Epithelial cell of esophagus (primary cell): ENCODE results near the gene ANXA8.
"Not testable (repeated sequence)": the region's sequence is repeated elsewhere in the genome, so short reads cannot be mapped to it uniquely, and the experiment has no call there.

Source experiments
- DNase-seq: peaks from one replicate; pipeline ENCODE4 v3.0.0; 2010; ENCODE audit warnings: low read depth
- H3K4me3 ChIP-seq: 2 replicates; pipeline ENCODE4 v1.5.1; 2011; ENCODE audit warnings: mild to moderate bottlenecking, low read length, control low read depth
- CTCF ChIP-seq: IDR thresholded peaks from 2 replicates; pipeline ENCODE4 v1.5.1; 2011; ENCODE audit warnings: low read depth, mild to moderate bottlenecking, low read length, control low read depth, inconsistent platforms; ENCODE audit not compliant: insufficient read depth; ENCODE audit errors: missing control alignments

ANXA8 gene

DNA sequence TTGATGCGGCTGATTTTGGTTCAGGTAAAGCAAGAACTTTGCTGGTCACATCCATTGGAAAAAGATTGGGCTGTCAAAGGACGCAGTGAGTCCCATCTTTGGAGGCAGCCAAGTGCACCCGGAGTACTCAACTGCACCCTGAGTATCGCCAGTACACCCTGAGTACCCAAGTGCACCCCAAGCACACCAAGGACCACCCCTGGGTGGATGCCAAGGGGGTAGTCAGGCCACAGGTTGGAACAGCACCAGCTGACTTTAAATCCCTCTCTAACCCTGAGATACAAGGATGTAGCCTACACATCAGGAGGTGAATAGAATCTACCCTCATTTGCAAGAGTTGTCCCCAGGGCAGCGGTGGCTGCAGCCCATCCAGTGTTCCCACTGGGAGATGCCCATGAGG, 16.5 kb downstream of the ANXA8 start:
- not testable (repeated sequence) for DNase-seq, H3K4me3 ChIP-seq

- DNase-seq, H3K4me3 ChIP-seq: not testable (repeated sequence)
Measured at GRCh38 chr10:47465216-47465917, 18.5 kb downstream of the ANXA8 start.

DNA sequence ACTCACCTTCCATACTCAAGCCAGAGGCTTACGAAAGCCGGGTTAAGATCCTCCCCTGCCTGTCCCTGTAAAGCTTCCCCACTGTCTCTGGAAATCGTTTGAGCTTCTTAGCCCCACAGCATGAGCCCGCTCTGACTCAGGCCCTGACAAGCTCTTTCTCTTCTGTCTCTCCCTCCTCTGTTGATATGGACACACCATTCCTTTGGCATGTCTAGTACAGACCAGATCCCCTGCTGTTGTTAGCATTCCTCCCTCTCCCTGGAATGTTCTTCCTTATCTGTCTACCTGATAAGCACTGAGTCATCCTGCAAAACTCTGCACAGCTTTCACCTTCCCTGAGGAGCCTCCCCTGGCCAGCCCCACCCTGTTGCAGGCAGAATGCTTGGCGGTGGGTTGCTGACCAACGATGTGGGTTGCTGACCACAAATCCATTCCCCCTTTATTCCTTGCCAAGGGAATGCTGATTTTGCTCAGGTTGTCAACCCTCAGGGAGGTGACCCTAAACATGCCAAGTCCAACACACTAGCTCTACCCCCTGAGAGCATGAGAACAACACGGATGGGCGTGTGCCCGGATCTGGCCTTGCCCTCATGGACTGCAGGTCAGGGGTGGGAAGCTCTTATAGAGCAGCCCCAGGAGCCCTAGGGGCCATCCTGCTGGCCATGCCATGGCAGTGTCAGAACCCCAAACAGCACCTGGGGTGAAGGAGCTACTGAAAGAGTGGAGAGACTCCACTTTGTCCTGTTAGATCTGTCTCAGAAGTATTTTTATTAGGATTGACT, 21.1 kb downstream of the ANXA8 start:
- not testable (repeated sequence) for DNase-seq, H3K4me3 ChIP-seq

- peak; percentile 73 for DNase-seq
- peak overlapping the region; percentile 8 for H3K4me3 ChIP-seq
Measured at GRCh38 chr10:47461261-47461687, 22.6 kb downstream of the ANXA8 start.

GRCh38 chr10:47458466-47459154, 25.3 kb downstream of the ANXA8 start:
- no peak overlapping the region for H3K4me3 ChIP-seq
- peak; percentile 71 for DNase-seq
- TF ChIP-seq CTCF: no peak

- DNase-seq: no peak
- H3K4me3 ChIP-seq: no peak overlapping the region
- TF ChIP-seq CTCF: no peak
Measured at GRCh38 chr10:47457826-47458225, 26.1 kb downstream of the ANXA8 start.

DNA sequence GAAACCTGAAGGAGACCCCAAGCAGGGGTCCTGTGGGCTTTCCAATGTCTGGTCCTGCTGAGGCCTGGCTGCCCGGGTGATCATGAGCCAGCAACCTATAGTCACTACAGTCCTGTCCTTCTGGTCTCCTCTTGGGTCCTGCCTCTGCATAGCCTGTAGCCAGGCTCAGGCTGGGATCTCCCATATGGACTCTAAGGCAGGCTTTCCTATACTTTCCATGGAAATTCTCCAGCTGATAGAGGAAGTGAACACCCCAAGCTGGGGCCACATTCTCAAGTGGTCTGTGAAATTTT, 26.4 kb downstream of the ANXA8 start:
- no peak overlapping the region for H3K4me3 ChIP-seq
- no peak for TF ChIP-seq CTCF
- no peak for DNase-seq

DNA sequence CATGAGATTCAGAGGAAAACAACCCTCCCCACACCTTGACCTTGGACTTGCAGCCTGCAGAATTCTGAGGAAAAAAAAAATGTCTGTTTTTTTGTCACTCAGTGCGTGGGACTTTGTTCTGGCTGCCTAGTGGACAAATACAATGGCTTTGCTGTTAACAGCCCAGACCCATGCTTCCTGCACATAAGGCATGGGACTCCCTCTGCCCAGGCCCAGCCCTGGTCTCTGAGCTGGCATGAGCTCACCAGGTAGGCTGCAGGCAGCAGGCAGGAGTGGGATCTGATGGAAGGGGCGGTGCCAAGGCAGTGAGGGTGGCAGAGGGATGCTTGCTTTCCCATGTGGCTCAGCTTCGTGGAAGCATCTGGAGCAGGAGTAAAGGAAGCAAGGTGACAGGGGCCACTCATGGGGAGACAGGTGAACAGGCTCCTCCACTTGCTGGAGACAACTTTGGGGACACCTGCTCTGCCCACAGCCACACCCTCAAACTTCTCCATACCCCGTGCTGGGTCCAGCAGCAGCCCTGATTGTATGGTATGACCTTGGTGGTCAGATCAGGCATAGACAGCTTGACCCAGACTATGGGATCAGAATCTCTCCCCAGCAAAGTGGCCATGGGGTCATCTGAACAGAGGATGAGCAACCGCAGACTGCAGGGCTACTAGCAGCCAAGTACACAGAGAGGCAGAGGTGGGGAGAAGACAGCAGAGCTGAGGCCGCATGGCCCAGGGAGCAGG, 27.0 kb downstream of the ANXA8 start:
- no peak for TF ChIP-seq CTCF
- no peak overlapping the region for H3K4me3 ChIP-seq
- DNase-seq: no peak
